ENCODE measurements around the gene SLC6A1.

Gene SLC6A1

DNA sequence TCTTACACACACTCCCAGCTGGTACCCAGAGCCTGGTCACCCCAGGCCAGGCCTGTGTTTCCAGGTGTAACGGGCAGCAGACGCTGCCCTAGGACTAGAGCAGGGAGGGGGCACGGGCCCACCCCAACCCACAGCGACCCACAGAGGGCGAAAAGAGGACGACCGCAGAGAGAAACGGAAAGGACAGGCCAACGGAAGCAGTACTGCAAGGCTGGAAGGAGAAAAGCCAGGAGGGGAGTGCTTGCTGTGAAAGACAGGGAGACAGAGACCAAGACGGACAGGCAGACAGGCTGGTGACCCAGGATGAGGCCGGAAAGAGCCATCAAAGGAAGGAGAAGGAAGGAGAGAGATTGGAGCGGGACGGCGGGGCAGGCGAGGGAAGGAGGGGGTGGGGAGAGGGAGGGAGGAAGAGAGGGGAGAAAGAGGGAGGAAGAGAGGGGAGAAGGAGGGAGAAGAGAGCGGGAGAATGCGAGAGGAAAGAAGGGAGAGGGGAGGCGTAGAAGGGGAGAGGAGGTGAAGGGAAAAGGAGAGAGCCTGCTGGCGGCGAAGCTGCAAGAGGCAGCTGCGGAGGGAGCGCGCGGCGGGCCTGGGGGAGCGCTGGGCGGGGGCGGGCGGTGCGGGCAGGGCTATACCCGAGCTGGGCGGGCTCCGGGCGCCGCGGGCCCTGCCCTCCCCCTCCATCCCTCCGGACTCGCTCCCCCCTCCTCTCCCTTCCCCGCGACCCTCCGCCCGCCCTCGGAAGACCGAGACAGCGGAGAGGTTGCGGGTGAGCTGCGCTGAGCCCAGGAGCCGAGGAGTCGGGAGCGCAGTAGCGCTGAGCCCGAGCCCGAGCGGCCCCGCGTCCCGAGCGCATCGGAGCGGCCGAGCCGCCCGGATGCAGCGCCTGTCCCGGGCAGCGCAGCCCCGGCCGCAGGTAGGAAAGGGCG lies at the start of gene SLC6A1:
SLC6A1 (plus strand) TSS at position 732 of the 926 bp plus-strand sequence. CDS start 24,464 bp downstream, outside the sequence.
- DNase-seq (ENCODE audit: insufficient read length, low spot score), result peak; percentile 32
- FAIRE-seq, result no peak

DNA sequence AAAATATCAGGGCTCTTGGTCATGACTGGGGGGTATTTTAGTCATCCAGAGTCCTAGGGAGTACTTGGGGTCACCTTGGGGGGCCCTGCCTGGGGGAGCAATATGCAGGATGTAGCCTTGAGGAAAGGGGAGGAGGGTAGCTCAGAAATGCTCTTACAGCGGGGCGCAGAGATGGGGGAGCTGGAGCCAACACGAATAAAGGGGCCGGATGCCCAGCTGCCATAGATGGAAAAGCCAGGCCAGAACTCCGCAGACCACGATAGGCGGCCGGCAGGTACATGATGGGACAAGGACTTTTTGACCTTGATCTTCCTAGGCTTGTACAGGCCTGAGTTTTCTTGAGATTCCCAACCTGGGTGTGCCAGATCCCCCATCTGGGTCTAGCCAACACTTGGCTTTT lies 47.7 kb upstream of the SLC6A1 start:
- FAIRE-seq (no peak), DNase-seq (ENCODE audit: insufficient read length, low spot score) (no peak)

DNA sequence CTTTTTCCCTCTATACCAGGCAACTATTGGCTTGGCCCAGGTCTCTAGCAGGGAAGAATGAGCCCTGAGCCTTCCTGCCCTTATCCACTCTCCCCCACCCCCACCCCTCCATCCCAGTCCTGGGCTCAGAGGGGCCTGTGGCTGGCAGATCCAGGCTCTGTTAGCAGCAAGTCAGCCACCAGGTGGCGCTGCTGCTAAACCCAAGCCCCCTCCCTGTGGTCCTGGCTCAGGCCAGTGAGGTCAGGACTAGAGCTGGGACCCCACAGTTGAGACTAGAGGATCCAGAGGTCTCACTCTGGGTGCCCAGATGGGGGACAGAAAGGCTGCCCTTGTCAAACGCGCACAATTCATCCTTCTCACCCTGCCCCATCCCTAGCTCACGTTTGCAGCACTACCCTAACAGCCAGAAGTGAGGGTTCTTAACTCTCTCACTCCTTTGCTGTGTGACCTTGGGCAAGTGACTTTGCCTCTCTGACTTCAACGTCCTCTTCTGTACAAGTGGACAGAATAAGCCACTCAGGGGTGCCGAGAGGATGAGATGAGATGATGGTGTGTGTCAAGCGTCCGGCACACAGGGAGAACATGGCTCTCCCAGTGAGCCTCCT lies 46.8 kb upstream of the SLC6A1 start:
- DNase-seq (ENCODE audit: insufficient read length, low spot score), result peak; percentile 73
- peak; percentile 26 for FAIRE-seq

DNA sequence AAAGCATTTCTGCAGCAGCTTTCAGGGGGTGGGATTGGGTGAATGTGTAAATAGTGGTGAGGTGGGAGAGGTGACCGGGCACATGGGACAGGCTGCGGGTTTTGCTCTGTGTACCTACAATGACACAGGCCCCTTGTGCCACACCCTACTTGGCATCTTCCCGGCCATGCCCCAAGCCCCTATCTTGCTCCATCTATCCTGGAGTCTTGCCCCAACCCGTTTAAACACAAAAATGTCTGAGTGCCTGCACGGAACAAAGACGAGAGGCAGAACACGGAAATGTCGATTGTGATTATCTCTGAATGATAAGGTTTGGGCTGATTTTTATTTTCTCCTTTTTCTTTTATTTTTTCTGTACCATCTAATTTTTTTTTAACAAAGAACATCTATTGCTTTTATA lies 46.0 kb upstream of the SLC6A1 start:
- FAIRE-seq, result no peak
- DNase-seq (ENCODE audit: insufficient read length, low spot score), result no peak

DNA sequence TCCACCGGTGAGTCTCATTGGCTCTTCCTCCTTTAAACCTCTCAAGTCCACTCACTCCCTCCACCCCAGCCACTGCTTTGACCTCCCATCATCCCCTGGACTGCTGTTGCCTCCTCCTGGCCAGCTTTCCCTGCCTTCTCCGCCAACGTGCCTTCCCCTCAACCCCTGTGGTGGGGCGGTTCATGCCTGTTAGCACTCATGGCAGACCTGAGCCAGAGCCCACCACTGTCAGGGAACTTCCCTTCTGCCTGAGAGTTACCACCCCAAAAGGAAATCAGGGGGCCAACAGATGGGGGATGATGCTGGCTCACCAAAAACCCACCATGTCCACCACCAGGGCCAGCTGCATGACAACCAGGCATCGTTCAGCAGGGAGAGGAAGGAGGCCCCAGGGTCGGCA lies 44.2 kb upstream of the SLC6A1 start:
- FAIRE-seq, result no peak

DNA sequence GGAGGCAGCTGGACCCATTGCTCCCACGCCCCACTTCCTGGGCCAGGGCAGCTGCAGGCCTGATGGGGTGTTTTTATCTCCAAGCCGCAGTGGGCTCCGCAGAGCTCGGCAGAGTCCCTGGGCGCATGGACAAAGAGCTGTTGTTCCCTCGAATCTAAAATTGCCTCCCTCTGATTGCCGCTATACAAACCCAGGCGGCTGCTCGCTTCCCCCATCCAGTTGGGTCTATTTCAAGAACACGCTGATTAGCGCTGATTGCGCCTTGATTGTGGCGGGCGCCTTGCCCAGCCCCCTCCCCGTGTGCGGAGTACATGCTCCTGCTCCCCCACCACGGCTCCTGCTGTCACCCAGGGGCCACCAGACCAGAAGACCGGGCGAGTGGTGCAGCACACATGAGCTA lies 43.4 kb upstream of the SLC6A1 start:
- DNase-seq (ENCODE audit: insufficient read length, low spot score), result no peak
- no peak for FAIRE-seq

More for the DNA sequence above, 44.2 kb upstream of the SLC6A1 start:
- DNase-seq (ENCODE audit: insufficient read length, low spot score), result no peak

DNA sequence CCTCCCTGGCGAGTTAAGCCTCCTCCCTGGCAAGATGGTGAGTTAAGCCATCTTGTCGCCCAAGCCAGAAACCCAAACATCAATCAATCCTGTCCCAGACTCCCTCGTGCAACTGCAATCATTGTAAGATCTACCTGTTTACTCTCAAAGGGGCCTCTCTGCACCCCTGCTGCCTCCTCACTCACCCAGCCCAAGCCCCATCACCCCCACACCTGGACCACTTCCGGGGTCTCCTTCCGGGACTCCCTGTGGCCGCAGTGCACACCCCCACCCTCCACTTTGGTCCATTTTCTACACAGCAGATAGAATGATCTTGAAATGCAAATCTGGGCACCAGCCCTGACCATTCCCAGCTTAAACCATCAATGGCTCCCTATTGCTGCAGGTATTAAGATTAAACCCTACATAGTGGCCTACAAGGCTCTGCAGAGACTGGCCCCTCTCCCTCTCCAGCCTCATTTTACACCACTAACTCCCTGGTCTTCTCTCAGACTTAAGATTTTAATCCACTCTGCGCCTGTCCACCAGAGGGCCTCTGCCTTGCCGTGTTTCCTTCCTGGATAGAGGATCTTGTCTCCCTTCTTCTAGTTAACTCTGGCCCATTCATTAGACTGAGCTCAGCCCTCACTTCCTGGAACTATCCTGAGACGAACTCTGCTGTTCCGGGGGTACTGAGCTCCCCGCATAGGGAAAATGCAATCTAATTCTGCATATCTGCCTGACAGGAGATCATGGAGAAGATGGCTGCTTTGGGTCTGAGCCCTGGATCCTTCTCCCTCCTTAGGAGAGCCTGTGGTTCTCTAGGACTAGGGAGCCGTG lies 41.9 kb upstream of the SLC6A1 start:
- peak; percentile 46 for DNase-seq (ENCODE audit: insufficient read length, low spot score)
- no peak for FAIRE-seq

DNA sequence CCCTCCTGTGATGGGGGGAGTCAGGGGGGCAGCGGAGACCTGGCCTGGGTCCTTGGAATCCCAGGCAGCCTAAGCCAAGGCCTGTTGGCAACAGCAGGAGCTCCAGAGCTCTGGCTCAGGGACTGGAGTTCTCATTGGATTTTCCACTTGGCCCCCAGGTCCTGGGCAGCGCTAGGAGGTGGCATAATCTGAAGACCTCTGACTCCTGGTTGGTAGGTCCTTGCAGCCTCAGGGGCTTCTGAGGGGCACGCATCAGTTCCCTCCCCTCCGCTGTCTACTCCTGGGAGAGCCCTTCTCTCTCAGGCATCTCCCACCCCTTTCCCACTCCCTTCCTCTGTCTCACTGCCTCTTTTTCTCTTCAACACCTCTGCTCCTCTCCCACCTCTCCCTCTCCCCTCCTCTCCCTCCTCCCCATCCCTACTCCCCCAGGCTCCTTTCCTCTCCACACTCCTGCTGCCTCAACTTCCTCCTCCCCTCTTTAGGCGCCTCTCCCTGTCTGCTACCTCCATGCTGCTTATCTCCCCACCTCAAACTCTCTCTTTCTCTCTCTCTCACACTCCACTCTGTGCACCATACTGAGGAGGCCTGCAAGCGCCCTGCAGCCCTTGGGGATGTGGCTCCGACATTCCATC lies 41.1 kb upstream of the SLC6A1 start:
- DNase-seq (ENCODE audit: insufficient read length, low spot score) (no peak), FAIRE-seq (no peak)

DNA sequence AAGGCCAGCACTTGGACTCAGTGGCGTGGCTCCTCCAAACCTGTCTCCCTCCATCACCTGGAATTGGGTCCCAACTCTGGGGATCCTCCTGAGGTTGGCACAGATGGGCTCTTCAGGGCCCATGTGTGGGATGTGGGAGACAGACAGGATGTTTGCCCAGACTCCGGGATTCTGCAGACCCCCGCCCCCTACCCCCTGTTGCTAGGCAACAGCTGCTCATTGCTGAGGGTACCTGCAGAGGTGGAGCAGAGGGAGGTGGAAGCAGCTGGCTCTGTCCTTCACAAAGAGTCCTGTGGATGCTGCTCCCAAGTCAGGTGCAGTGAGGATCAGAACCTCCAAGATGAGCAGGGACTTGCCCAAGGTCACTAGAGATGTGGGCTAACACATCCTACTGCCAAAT lies 40.0 kb upstream of the SLC6A1 start:
- FAIRE-seq, result no peak
- DNase-seq (ENCODE audit: insufficient read length, low spot score), result no peak

DNA sequence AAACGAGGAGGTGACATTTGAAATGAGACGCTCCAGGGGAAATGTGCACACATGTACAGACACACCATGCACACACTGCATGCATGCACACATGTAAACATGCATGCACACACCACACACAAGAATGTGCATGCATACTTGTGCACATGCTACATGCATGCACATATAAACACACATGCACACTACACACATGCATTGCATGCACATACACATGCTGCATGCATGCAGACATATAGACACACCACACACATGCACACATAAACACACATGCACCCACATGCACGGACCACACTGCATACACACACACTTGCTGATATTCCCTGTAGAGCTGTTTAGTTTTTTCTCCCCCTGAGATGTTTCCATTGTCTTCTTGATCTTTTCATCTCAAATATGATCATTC lies 37.8 kb upstream of the SLC6A1 start:
- FAIRE-seq (peak; percentile 87), DNase-seq (ENCODE audit: insufficient read length, low spot score) (no peak)

DNA sequence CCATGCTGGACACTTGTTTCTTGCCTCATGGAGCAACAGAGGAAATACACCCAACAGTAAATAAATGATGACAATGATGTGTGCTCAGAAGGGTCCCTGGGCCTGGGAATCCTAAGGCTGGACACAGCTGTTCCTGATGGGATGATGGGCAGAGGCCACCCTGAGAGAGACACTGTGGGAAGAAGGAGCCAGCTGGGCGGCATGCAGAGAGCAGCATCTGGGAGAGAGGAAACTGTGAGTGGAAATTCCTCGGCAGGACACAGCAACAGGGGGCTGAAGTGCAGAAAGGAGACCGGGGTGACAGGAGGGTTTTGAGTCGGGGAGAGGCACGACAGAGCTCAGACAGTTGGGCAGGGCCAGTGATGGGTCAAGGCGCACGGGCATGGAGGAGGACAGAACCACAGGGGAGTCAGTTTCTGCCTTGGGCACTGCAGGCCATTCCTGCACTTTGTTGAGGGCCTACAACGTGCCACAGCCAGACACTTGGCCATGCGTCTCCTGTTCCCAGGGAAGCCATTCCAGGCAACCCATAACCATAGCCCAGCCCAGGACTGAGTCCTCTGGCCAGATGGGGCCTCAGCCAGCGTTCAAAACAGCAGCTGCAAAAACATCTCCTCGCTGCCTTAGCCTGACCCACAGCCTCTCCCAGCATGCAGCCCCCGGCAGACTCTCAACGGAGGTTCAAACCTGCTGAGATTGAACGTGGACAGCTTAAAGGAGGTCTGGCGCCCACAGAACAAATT lies 36.7 kb upstream of the SLC6A1 start:
- DNase-seq (ENCODE audit: insufficient read length, low spot score) (no peak), FAIRE-seq (no peak)

DNA sequence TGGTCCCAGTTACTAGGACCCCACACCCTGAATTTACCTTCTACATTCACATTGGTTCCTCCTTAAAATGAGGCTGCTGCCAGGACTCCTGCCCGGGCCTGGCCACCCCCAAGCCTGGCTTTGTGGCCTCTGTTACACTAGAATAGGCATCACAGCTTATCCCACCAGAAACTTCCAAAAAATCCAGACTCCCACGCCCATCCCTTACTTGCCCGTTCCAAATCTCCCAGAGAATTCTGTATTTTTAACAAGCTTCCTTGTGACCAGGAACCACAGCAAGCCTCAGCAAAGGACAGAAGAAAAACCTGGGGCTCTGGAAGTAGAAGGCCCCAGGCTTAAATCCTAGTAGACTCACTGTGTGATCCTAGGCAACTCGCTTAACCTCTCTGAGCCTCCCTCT lies 36.0 kb upstream of the SLC6A1 start:
- DNase-seq (ENCODE audit: insufficient read length, low spot score) (no peak), FAIRE-seq (no peak)

DNA sequence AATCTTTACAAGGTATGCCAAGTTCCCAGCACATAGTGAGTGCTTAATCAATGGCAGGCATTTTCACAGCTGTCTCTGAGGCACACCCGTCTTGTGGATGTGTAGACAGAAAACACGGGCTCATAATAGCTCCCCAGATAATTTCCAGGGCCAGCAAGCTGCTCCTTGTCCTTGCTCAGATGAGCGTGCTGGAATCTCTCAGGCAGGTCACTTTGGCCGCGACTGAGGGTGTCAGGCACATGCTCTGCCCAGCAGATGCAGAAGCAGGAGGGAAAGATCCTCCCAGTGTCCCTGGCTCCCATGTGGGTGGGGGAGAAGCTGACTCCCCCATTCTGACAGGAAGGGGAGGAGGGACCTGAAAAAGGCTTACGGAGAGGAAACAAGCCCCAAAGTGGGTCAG lies 35.6 kb upstream of the SLC6A1 start:
- no peak for DNase-seq (ENCODE audit: insufficient read length, low spot score)

DNA sequence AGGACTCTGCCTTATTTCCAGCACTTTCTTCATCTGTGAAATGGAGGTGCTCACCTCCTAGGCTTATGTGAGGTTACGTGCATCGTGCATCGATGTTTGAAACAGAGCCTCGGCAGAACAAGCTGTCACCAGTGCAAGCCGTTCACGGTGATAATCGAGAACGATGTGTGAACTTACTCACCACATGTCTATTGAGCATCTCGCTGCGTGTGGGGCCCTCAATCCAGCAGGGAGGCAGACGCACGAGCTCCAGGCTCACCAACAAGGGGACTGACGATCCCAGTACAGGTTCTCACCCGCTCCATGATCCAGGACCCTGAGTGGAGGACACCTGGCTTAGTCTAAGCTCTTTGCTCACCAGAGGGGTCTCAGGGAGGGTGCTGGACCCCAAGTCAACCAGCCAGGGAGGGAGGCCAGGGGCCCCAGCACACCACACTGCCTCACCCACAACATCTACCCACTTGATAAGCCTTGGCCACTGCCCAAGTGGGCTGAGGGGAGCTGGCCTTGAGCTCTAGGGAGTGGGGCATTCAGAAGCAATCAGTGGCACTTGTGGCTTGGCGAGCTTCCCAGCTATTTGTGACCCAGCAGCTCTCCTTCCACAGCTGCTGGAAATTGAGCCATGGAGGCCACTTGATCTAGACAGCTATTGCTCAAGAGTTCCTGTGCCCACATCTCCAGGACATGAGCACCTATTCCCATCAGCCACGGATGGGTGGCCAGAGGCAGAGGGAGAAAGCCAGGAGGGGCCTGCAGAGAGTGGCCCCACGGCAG lies 34.4 kb upstream of the SLC6A1 start:
- FAIRE-seq, result no peak
- peak; percentile 18 for DNase-seq (ENCODE audit: insufficient read length, low spot score)

More for the DNA sequence above, 35.6 kb upstream of the SLC6A1 start:
- no peak for FAIRE-seq

DNA sequence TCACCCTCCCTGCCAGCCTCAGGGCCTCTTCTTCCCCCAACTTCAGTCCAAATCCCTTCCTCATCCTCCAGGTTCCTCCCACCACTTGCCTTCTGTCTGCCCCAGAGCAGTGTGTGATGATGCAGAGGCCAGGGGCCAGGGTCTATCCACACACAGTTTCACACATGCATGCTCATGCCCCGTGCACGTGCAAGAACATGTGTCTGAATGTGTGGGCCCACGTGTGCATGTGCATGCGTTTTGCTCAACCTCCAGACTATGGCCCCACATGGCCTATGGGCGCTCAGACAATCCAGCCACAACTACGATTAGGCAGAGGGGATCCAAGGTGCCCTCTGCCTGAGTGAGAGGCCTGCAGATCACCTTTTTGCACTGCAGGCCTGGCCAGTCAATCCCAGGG lies 32.3 kb upstream of the SLC6A1 start:
- no peak for FAIRE-seq

DNA sequence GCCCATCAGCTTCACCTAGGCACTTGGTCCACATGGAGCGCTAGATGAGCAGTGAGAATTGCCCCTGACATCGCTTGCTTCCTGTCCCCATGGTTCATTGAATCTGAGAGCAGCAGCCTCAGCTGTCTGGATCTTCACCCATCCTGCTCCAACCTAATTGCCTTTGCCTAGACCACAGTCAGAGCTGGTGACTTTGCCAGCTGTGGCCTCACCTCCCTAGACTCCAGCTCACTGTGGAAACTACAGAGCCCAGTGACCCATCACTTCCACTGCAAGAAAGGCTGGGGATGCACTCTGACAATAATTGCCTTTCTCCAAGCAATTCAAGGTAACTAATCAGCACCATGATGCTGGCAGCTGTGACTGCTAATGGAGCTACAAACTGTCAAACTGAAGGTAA lies 30.6 kb upstream of the SLC6A1 start:
- no peak for DNase-seq (ENCODE audit: insufficient read length, low spot score)

More for the DNA sequence above, 32.3 kb upstream of the SLC6A1 start:
- DNase-seq (ENCODE audit: insufficient read length, low spot score), result no peak

DNA sequence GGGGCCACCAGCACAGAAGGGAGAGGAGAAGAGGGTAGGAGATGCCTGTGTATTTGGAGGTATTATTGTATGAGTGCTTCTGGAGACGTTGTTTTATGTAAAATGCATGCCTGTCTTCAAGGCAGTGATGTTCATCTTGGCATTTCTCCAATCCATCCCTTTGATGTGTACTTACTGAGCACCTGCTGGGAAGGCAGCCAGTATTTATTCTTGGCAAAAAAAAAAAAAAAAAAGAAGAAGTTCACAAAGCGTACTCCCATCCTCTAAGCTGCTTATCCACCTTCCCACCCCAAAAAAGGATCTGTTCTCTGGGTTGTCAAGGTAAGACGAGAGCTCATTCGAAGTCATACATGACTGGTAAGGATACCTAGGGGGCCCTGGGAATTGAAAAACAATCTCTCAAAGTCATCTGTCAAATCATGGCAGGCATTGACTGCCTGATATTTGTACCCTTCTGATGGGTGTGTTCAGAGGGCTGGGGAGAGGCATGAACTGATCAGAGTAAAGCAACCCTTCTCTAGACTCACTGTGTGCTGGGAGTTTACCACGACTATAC lies 30.0 kb upstream of the SLC6A1 start:
- no peak for DNase-seq (ENCODE audit: insufficient read length, low spot score)
- no peak for FAIRE-seq

More for the DNA sequence above, 30.6 kb upstream of the SLC6A1 start:
- FAIRE-seq, result no peak

DNA sequence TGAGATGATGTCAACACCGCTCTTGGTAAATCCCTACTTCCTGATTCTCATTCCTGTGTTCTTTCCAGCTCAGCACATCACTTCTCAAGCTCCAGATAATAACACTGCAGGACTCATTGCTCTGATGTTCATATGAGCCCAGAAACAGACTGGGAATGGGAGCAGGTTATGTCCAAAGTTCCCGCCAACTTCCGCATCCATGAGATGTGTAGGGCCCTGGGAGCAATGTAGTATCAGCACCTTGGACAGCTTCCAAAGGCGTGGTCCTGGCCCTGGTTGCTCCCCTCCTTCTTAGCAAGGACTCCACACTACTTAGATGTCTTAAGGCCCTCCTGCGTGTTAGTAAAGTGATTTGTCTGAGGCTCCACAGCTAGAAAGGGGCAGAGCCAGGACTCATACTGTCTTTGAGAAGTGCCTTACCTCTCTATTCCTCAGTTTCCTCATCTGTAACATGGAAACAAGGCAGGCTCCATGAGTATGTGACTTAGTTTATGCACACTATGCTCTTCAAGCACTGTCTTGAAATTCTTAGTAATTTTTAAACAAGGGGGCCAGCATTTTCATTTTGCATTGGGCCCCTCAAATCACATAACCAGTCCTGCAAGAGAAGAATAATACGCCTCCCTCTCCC lies 27.9 kb upstream of the SLC6A1 start:
- DNase-seq (ENCODE audit: insufficient read length, low spot score) (peak; percentile 27), FAIRE-seq (peak; percentile 13)

Data from HTR-8/SVneo (cell line).